GM19025 (cell line): Measurements from ENCODE around the gene ARFGAP1.
"Not testable (repeated sequence)": the region's sequence is repeated elsewhere in the genome, so short reads cannot be mapped to it uniquely, and the experiment has no call there.

ENCODE experiments used
- ATAC-seq: cut with Tn5 transposase; IDR thresholded peaks from one replicate; pipeline ENCODE4 v1.9.1; 2021; ENCODE audit warnings: mild to moderate bottlenecking, low read depth, moderate library complexity; ENCODE audit not compliant: unreplicated experiment

Gene ARFGAP1

GRCh38 chr20:63239431-63239830 lies 33.2 kb upstream of the ARFGAP1 start:
- ATAC-seq, result no peak

GRCh38 chr20:63240004-63240403 lies 32.6 kb upstream of the ARFGAP1 start:
- no peak for ATAC-seq

- ATAC-seq, result no peak
Observed at GRCh38 chr20:63241272-63241671, 31.3 kb upstream of the ARFGAP1 start.

GRCh38 chr20:63242736-63243135 lies 29.9 kb upstream of the ARFGAP1 start:
- no peak for ATAC-seq

GRCh38 chr20:63243604-63244247 lies 28.9 kb upstream of the ARFGAP1 start:
- ATAC-seq, result no peak

GRCh38 chr20:63244468-63244867 lies 28.1 kb upstream of the ARFGAP1 start:
- no peak for ATAC-seq

GRCh38 chr20:63246490-63247288 lies 25.9 kb upstream of the ARFGAP1 start:
- no peak for ATAC-seq

GRCh38 chr20:63247671-63248228 lies 24.9 kb upstream of the ARFGAP1 start:
- ATAC-seq, result no peak

GRCh38 chr20:63248835-63249591 lies 23.6 kb upstream of the ARFGAP1 start:
- ATAC-seq, result no peak

GRCh38 chr20:63249891-63250290 lies 22.7 kb upstream of the ARFGAP1 start:
- ATAC-seq, result no peak

GRCh38 chr20:63251350-63251749 lies 21.3 kb upstream of the ARFGAP1 start:
- ATAC-seq, result not testable (repeated sequence)

GRCh38 chr20:63252284-63252711 lies 20.3 kb upstream of the ARFGAP1 start:
- no peak for ATAC-seq

- ATAC-seq, result no peak
Observed at GRCh38 chr20:63253065-63253437, 19.6 kb upstream of the ARFGAP1 start.

GRCh38 chr20:63253438-63254231 lies 19.0 kb upstream of the ARFGAP1 start:
- ATAC-seq, result no peak

- ATAC-seq, result no peak
Observed at GRCh38 chr20:63254232-63254605, 18.4 kb upstream of the ARFGAP1 start, which contains the start of gene NKAIN4. Gene NKAIN4 (minus strand): TSS chr20:63254463. CDS start chr20:63254450, 13 bp downstream.

- no peak for ATAC-seq
Observed at GRCh38 chr20:63254606-63255384, 17.8 kb upstream of the ARFGAP1 start.

GRCh38 chr20:63255931-63256704 lies 16.5 kb upstream of the ARFGAP1 start:
- ATAC-seq, result no peak

- ATAC-seq, result no peak
Observed at GRCh38 chr20:63256954-63257353, 15.7 kb upstream of the ARFGAP1 start.

- no peak for ATAC-seq
Observed at GRCh38 chr20:63257629-63258028, 15.0 kb upstream of the ARFGAP1 start.
